ENCODE data around the gene CCR9. TPM values are rescaled to one million over a fixed set of nuclear protein-coding genes. Genes with fewer than 3 reads are reported as not detected.

Gene CCR9
- total and polyA plus RNA-seq, 10 of the 15 experiments (the other 5 are each of a cell fraction or from before 2014, with no cell fraction given) = 0.05 to 3.9 (median 2.4) TPM

DNA sequence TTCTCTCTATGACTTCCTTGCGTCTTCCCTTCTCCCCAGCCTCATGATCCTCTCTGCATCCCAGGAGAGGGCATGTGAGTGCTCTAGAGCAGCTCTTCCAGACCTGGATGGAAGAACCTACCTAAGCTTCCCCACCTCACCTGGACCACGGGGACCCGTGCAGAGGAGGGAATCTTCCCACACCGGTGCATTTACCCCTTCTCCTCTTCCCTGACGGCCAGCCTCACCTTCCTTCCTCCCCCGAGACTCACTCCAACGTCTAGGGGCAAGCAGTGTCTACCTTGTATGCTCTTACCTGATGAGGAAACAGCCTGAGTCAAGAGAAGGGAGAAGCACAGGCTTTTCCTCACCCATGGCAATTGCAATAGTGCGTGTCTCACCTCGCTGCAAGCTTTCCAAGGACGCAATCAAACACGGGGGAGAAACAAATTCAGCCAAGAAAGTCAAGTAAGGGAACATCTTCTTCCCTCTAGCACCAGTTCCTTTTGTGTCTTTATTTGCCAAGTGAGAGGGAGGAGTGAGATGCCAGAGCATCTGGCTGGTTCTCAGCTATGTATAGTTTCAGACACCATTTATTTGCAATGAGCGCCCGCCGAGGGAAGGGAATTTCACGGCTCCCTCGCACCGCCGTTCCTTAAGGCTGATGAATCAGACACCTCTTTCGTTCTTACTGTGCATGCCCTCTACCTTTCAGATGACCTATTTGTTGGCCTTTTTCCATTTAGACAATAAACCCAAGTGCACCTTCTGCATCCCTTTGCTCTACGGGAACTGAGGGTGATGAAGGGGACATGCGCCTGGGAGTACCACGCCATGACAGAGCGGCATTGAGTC is 1.8 kb upstream of the CCR9 start (continued):
- TF ChIP-seq POLR2A (IDR thresholded peaks at IDR 0.05; ENCODE audit: low read depth, low read length) = no peak

DNA sequence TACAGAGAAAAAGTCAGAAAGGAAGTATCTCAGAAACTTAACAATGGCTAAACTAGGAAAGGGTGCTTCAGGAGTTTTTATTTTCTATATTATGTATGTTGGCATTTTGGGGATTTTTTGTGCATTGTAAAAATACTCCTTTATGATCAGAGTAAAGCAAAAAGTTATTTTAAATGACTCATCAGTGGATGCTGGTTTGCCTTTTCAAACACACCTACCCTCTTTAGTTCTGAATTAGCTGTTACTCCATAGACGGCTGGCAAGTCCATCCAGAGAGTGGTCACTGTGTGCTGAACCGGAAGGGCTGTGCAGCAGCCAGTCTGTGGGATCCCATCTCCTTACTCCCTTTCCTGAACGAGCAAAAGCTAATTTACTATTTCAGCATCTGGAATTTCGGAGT is 942 bp downstream of the CCR9 start:
- ATAC-seq = peak; percentile 30; the same call in 2 of the 3 replicates
- H3K79me2 ChIP-seq (ENCODE audit: control insufficient read depth, insufficient read depth, low read length) = no peaks in the 10 kb centered on the region
- FAIRE-seq = no peak
- H2AFZ ChIP-seq (ENCODE audit: control insufficient read depth, low read depth, low read length) = no peak overlapping the region
- POLR2A ChIA-PET = interaction anchor here (0.6 to 1.9 kb wide), 4 partner anchors 18 to 28 kb away, joined by 3 to 6 read pairs (median 4); no protein-coding TSS in a partner anchor
- no peaks in the 10 kb centered on the region for H3K27me3 ChIP-seq (replicated peaks in 1 of 2; ENCODE audit: control insufficient read depth in 2 of 2, insufficient read depth in 2 of 2, low read length in 1 of 2)
- H3K27ac ChIP-seq (ENCODE audit: control insufficient read depth, insufficient read depth) = no peak overlapping the region
- RAD21 ChIA-PET (ENCODE audit: unreplicated experiment) = interaction anchor here (1.0 to 1.5 kb wide), 4 partner anchors 12 to 26 kb away, joined by 3 to 7 read pairs (median 4); no protein-coding TSS in a partner anchor
- DNase-seq (ENCODE audit: low read depth, low spot score) = no peak
- intact Hi-C loops (cut with micrococcal nuclease; ENCODE audit: unreplicated experiment) = no loop called here
- in situ Hi-C loops (cut with MboI) = no loop called here
- H3K4me1 ChIP-seq (ENCODE audit: control insufficient read depth, insufficient read depth, low read length) = peaks cover 42% of the 10 kb centered on the region
- SMC1A ChIA-PET (ENCODE audit: uncharacterized antibody, unreplicated experiment) = interaction anchor here (1.0 to 7.3 kb wide), 6 partner anchors 10 to 50 kb away, joined by 3 to 127 read pairs (median 11); no protein-coding TSS in a partner anchor
- no peak overlapping the region; the same call in 1 of the 2 replicates for H3K4me2 ChIP-seq (ENCODE audit: control insufficient read depth, insufficient read depth)
- CTCF ChIA-PET = interaction anchor here (0.8 to 1.5 kb wide), 7 partner anchors 13 to 228 kb away, joined by 3 to 5 read pairs (median 3); no protein-coding TSS in a partner anchor
- H3K9ac ChIP-seq (ENCODE audit: control insufficient read depth, insufficient read depth, low read length) = no peak overlapping the region
- H4K20me1 ChIP-seq (ENCODE audit: control insufficient read depth, insufficient read depth) = no peaks in the 10 kb centered on the region
- no peak overlapping the region for H3K4me3 ChIP-seq
- H3K36me3 ChIP-seq (ENCODE audit: control insufficient read depth in 2 of 2, insufficient read depth in 2 of 2, low read length in 1 of 2) = peaks cover 0 to 2% of the 10 kb centered on the region in 2 experiments; a peak in 2 of 4 replicates
- no TSS peak for BruUV-seq (replicated peaks)
- H3K9me3 ChIP-seq (replicated peaks; ENCODE audit: control insufficient read depth, insufficient read depth, low read length) = peaks cover 2% of the 10 kb centered on the region; the same call in 2 of the 3 replicates
- WGBS (ENCODE audit: insufficient coverage, insufficient replicate concordance, low lambda C conversion rate, missing lambda C conversion rate) = 26% methylated on average over 4 of the region's 4 CpGs
- TF ChIP-seq MYC (IDR thresholded peaks at IDR 0.05; ENCODE audit: insufficient read depth, insufficient read length, insufficient replicate concordance, low read length, severe bottlenecking) = no peak
- no peak for TF ChIP-seq RELA (IDR thresholded peaks at IDR 0.05; ENCODE audit: borderline replicate concordance, partially characterized antibody)
- peak; percentile 8; the same call in 1 of the 2 replicates for TF ChIP-seq RUNX3 (IDR thresholded peaks at IDR 0.05; ENCODE audit: low read length)
- no peak for TF ChIP-seq BCL11A (IDR thresholded peaks at IDR 0.05; ENCODE audit: low read depth, low read length)
- TF ChIP-seq, protein P1, sequence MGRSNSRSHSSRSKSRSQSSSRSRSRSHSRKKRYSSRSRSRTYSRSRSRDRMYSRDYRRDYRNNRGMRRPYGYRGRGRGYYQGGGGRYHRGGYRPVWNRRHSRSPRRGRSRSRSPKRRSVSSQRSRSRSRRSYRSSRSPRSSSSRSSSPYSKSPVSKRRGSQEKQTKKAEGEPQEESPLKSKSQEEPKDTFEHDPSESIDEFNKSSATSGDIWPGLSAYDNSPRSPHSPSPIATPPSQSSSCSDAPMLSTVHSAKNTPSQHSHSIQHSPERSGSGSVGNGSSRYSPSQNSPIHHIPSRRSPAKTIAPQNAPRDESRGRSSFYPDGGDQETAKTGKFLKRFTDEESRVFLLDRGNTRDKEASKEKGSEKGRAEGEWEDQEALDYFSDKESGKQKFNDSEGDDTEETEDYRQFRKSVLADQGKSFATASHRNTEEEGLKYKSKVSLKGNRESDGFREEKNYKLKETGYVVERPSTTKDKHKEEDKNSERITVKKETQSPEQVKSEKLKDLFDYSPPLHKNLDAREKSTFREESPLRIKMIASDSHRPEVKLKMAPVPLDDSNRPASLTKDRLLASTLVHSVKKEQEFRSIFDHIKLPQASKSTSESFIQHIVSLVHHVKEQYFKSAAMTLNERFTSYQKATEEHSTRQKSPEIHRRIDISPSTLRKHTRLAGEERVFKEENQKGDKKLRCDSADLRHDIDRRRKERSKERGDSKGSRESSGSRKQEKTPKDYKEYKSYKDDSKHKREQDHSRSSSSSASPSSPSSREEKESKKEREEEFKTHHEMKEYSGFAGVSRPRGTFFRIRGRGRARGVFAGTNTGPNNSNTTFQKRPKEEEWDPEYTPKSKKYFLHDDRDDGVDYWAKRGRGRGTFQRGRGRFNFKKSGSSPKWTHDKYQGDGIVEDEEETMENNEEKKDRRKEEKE (IDR thresholded peaks at IDR 0.05) = no peak
- TF ChIP-seq ASH2L (IDR thresholded peaks at IDR 0.05; ENCODE audit: borderline replicate concordance, low read depth) = no peak
- TF ChIP-seq, protein P2, sequence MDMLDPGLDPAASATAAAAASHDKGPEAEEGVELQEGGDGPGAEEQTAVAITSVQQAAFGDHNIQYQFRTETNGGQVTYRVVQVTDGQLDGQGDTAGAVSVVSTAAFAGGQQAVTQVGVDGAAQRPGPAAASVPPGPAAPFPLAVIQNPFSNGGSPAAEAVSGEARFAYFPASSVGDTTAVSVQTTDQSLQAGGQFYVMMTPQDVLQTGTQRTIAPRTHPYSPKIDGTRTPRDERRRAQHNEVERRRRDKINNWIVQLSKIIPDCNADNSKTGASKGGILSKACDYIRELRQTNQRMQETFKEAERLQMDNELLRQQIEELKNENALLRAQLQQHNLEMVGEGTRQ (IDR thresholded peaks at IDR 0.05; ENCODE audit: borderline replicate concordance, low read depth, low read length) = no peak
- no peak for TF ChIP-seq YBX1 (IDR thresholded peaks at IDR 0.05)
- no peak for TF ChIP-seq BRCA1 (IDR thresholded peaks at IDR 0.05; ENCODE audit: low read depth, low read length)
- TF ChIP-seq FOS (IDR thresholded peaks at IDR 0.05; ENCODE audit: borderline replicate concordance, extremely low read depth, insufficient read length) = no peak
- TF ChIP-seq, protein P3, sequence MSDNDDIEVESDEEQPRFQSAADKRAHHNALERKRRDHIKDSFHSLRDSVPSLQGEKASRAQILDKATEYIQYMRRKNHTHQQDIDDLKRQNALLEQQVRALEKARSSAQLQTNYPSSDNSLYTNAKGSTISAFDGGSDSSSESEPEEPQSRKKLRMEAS (IDR thresholded peaks at IDR 0.05; ENCODE audit: low read depth, low read length) = no peak
- TF ChIP-seq SP1 (IDR thresholded peaks at IDR 0.05; ENCODE audit: low read depth, low read length) = no peak
- peak; percentile 53 for TF ChIP-seq JUNB (IDR thresholded peaks at IDR 0.05)
- no peak for TF ChIP-seq ATF7 (IDR thresholded peaks at IDR 0.05; ENCODE audit: low read depth)
- TF ChIP-seq NRF1 (conservative IDR thresholded peaks at IDR 0.05; ENCODE audit: low read depth, low read length) = no peak
- TF ChIP-seq NFIC (IDR thresholded peaks at IDR 0.05; ENCODE audit: low read depth, low read length) = peak; percentile 61; the same call in 1 of the 2 replicates
